B cell (primary cell): ENCODE results near the gene SLC6A6. TPM values are rescaled to one million over a fixed set of nuclear protein-coding genes. Genes with fewer than 3 reads are reported as not detected.

Source experiments
- ATAC-seq: fragments of 200-7000 bp; cut with Tn5 transposase; one replicate; pipeline ENCODE4 v1.10.0; 2021; ENCODE audit warnings: low read depth, mild to moderate bottlenecking, moderate number of reproducible peaks, moderate library complexity
- CTCF ChIA-PET: fragments of 350-600 bp; sonication (Branson Sonifier 250); formaldehyde crosslinking; loops from one replicate; lab custom pipeline; 2021; ENCODE audit warnings: antibody characterized with exemption, inconsistent platforms; lab: Charles Lee
- POLR2A ChIA-PET: fragments of 350-600 bp; sonication (Branson Sonifier 250); formaldehyde crosslinking; loops from one replicate; lab custom pipeline; 2021; ENCODE audit warnings: antibody characterized with exemption; lab: Charles Lee
- DNase-seq: peaks from one replicate; pipeline ENCODE4 v3.0.0; 2013
- H2AFZ ChIP-seq: 2 replicates; pipeline ENCODE4 v1.6.1; 2012; ENCODE audit warnings: mild to moderate bottlenecking, low read depth, low read length; ENCODE audit not compliant: insufficient read depth, poor library complexity, severe bottlenecking
- H3K27ac ChIP-seq, 2 donors: 1 replicate in 1 of 2; 2 replicates in 1 of 2; pipeline ENCODE4 v1.5.1; 2012 to 2013; ENCODE audit warnings: low read length in 2 of 2, mild to moderate bottlenecking in 2 of 2, moderate library complexity in 1 of 2
- H3K27me3 ChIP-seq, 4 experiments: fragments of 200-600 bp in 1 of 4; sonication (generic) in 1 of 4; replicated peaks in 1 of 4; 1 replicate in 2 of 4; 2 replicates in 2 of 4; pipeline versions ENCODE4 v1.6.1 to v1.7.0; 2013 to 2016; ENCODE audit warnings: low read length in 3 of 4, mild to moderate bottlenecking in 2 of 4, mixed read lengths in 1 of 4, moderate library complexity in 1 of 4; ENCODE audit not compliant: insufficient read depth in 4 of 4, control insufficient read depth in 3 of 4; ENCODE audit errors: control extremely low read depth in 1 of 4
- H3K36me3 ChIP-seq, 2 experiments: replicated peaks in 1 of 2; 1 replicate in 1 of 2; 2 replicates in 1 of 2; pipeline versions ENCODE4 v1.6.1 to v1.7.1; 2013; ENCODE audit warnings: low read length in 1 of 2; ENCODE audit not compliant: insufficient read depth in 2 of 2, control insufficient read depth in 1 of 2; ENCODE audit errors: control extremely low read depth in 1 of 2, extremely low read depth in 1 of 2
- H3K4me1 ChIP-seq, 2 donors: fragments of 200-600 bp in 1 of 2; sonication (generic) in 1 of 2; 1 replicate in 1 of 2; 2 replicates in 1 of 2; pipeline versions ENCODE4 v1.5.1 to v1.6.1; 2013 to 2017; ENCODE audit warnings: low read length in 2 of 2; ENCODE audit not compliant: control insufficient read depth in 2 of 2, insufficient read depth in 2 of 2
- H3K4me2 ChIP-seq: replicated peaks from 2 replicates; pipeline ENCODE3; 2012; ENCODE audit warnings: mild to moderate bottlenecking, low read depth, low read length; ENCODE audit not compliant: poor library complexity, severe bottlenecking
- H3K4me3 ChIP-seq, 5 experiments: fragments of 200-600 bp in 1 of 5; sonication (generic) in 1 of 5; 1 replicate in 3 of 5; 2 replicates in 2 of 5; pipeline versions ENCODE4 v1.5.1 to v1.7.0; 2011 to 2016; ENCODE audit warnings: low read length in 4 of 5, mild to moderate bottlenecking in 4 of 5, low read depth in 2 of 5, control low read depth in 1 of 5, moderate library complexity in 1 of 5; ENCODE audit not compliant: insufficient read depth in 1 of 5; ENCODE audit errors: control extremely low read depth in 1 of 5, extremely low read depth in 1 of 5
- H3K79me2 ChIP-seq: fragments of 200-600 bp; sonication (generic); one replicate; pipeline ENCODE4 v1.6.0; 2016; ENCODE audit warnings: low read length; ENCODE audit not compliant: control insufficient read depth, insufficient read depth
- H3K9ac ChIP-seq: fragments of 200-600 bp; sonication (generic); 2 replicates; pipeline ENCODE4 v1.6.1; 2017; ENCODE audit warnings: mild to moderate bottlenecking, low read length, moderate library complexity
- H3K9me3 ChIP-seq, 3 donors: one replicate each; pipeline versions ENCODE4 v1.6.1 to v1.7.1; 2013; ENCODE audit warnings: low read length in 2 of 3; ENCODE audit not compliant: control insufficient read depth in 2 of 3, insufficient read depth in 1 of 3; ENCODE audit errors: control extremely low read depth in 1 of 3
- H4K20me1 ChIP-seq: 2 replicates; pipeline ENCODE4 v1.6.0; 2012; ENCODE audit warnings: mild to moderate bottlenecking, low read length; ENCODE audit not compliant: insufficient read depth, control insufficient read depth, poor library complexity, severe bottlenecking
- H3K27ac Mint-ChIP-seq: one replicate; pipeline ENCODE4 v1.8.0; 2021; ENCODE audit warnings: mixed read lengths
- H3K27me3 Mint-ChIP-seq: one replicate; pipeline ENCODE4 v1.8.0; 2021; ENCODE audit warnings: mixed read lengths
- H3K4me1 Mint-ChIP-seq: one replicate; pipeline ENCODE4 v1.8.0; 2021; ENCODE audit warnings: mixed read lengths
- H3K4me3 Mint-ChIP-seq: one replicate; pipeline ENCODE4 v1.8.0; 2021; ENCODE audit warnings: mixed read lengths
- H3K9me3 Mint-ChIP-seq: one replicate; pipeline ENCODE4 v1.8.0; 2022; ENCODE audit warnings: mixed read lengths; ENCODE audit not compliant: insufficient read depth
- CTCF ChIP-seq: fragments of 200-600 bp; IDR thresholded peaks from one replicate; pipeline ENCODE4 v1.8.0; 2022; ENCODE audit warnings: antibody characterized with exemption, mild to moderate bottlenecking
- EZH2 ChIP-seq: IDR thresholded peaks from 2 replicates; pipeline ENCODE4 v1.6.1; 2012; ENCODE audit warnings: borderline replicate concordance, low read depth, mild to moderate bottlenecking, moderate library complexity, low read length; ENCODE audit not compliant: insufficient read depth, poor library complexity, severe bottlenecking
- WGBS: methylation state at CpG from one replicate; pipeline ENCODE4 v1.1.5; 2013; ENCODE audit warnings: missing lambda C conversion rate; ENCODE audit not compliant: insufficient coverage; 5-methylcytosine and 5-hydroxymethylcytosine counted together
- intact Hi-C: fragments of 100-400 bp; cut with micrococcal nuclease; formaldehyde crosslinking; loops from one replicate; pipeline ENCODE4 v1.10.0; 2022
- polyA plus RNA-seq: library from polyadenylated mRNA; depleted of rRNA; stranded (reverse); fragments of >200 nt; gene quantifications from 2 replicates; pipeline ENCODE4 v1.2.3, GENCODE V29; 2012
- total RNA-seq, 2 donors: library from RNA; stranded (reverse); fragments of 120-200 nt in 1 of 2; gene quantifications; 1 replicate in 1 of 2; 2 replicates in 1 of 2; pipeline versions ENCODE4 v1.2.3 to v1.2.4, GENCODE V29; 2013 to 2022

Gene SLC6A6
- total and polyA plus RNA-seq, 2 donors (not counting 1 experiment from before 2014, with no cell fraction given), result 34.2 to 48.7 TPM

- H3K9me3 ChIP-seq, result no peaks in the 10 kb centered on the region
- H3K9me3 Mint-ChIP-seq, result no peaks in the 10 kb centered on the region
- WGBS, result 100% methylated on average over 1 of the region's 1 CpG
- H4K20me1 ChIP-seq, result peaks cover 8% of the 10 kb centered on the region
- no peak overlapping the region for H3K9ac ChIP-seq
- H2AFZ ChIP-seq, result no peak overlapping the region
- no peak overlapping the region for H3K27ac Mint-ChIP-seq
- no peak for TF ChIP-seq CTCF
- TF ChIP-seq EZH2, result no peak
- H3K4me2 ChIP-seq, result no peak overlapping the region
- peaks cover 3 to 80% of the 10 kb centered on the region in 2 experiments for H3K36me3 ChIP-seq
- ChIA-PET POLR2A (no interaction called here), CTCF (no interaction called here)
- H3K4me1 Mint-ChIP-seq, result no peaks in the 10 kb centered on the region
- H3K27me3 ChIP-seq, result no peaks in the 10 kb centered on the region
- no peak for DNase-seq
- no peaks in the 10 kb centered on the region for H3K79me2 ChIP-seq
- intact Hi-C loops, result no loop called here
- no peak overlapping the region for H3K4me3 ChIP-seq
- H3K27ac ChIP-seq, result no peak overlapping the region
- ATAC-seq, result no peak
- H3K4me3 Mint-ChIP-seq, result no peak overlapping the region
- no peaks in the 10 kb centered on the region for H3K27me3 Mint-ChIP-seq
- H3K4me1 ChIP-seq, result no peaks in the 10 kb centered on the region
Measured at GRCh38 chr3:14446988-14447570, 44.7 kb downstream of the SLC6A6 start.

- H3K27me3 Mint-ChIP-seq, result no peaks in the 10 kb centered on the region
- 88% methylated on average over 3 of the region's 4 CpGs for WGBS
- ATAC-seq, result no peak
- H3K4me1 Mint-ChIP-seq, result peaks cover 3% of the 10 kb centered on the region
- intact Hi-C loops, result no loop called here
- Histone ChIP-seq H3K9me3 (no peaks in the 10 kb centered on the region), H3K4me3 (no peak overlapping the region), H3K4me1 (no peaks in the 10 kb centered on the region), H3K27me3 (no peaks in the 10 kb centered on the region), H3K9ac (no peak overlapping the region), H3K36me3 (peaks cover 3 to 82% of the 10 kb centered on the region in 2 experiments), H2AFZ (no peak overlapping the region), H3K4me2 (no peak overlapping the region), H3K27ac (no peak overlapping the region), H3K79me2 (no peaks in the 10 kb centered on the region), H4K20me1 (no peaks in the 10 kb centered on the region)
- TF ChIP-seq CTCF (no peak), EZH2 (no peak)
- DNase-seq, result no peak
- H3K27ac Mint-ChIP-seq, result no peak overlapping the region
- ChIA-PET POLR2A (no interaction called here), CTCF (interaction anchor here (0.9 kb wide), 1 partner anchor 20 kb away, joined by 4 read pairs; no protein-coding TSS in a partner anchor)
- no peak overlapping the region for H3K4me3 Mint-ChIP-seq
- H3K9me3 Mint-ChIP-seq, result no peaks in the 10 kb centered on the region
Measured at GRCh38 chr3:14448063-14448462, 45.7 kb downstream of the SLC6A6 start.
